HG02852 (cell line): ENCODE data around the gene KLHL18.

Experiments used
- ATAC-seq: cut with Tn5 transposase; IDR thresholded peaks from one replicate; pipeline ENCODE4 v1.9.1; 2021; ENCODE audit warnings: mild to moderate bottlenecking, moderate library complexity; ENCODE audit not compliant: unreplicated experiment

The KLHL18 gene

GRCh38 chr3:47392933-47393332 lies 110.2 kb downstream of the KLHL18 start:
- no peak for ATAC-seq

GRCh38 chr3:47394140-47394870 lies 111.6 kb downstream of the KLHL18 start:
- no peak for ATAC-seq

GRCh38 chr3:47394881-47395280 lies 112.1 kb downstream of the KLHL18 start:
- ATAC-seq = no peak
